ENCODE results near the gene GPAT2.
"Not testable (repeated sequence)": the region's sequence is repeated elsewhere in the genome, so short reads cannot be mapped to it uniquely, and the experiment has no call there.

GPAT2 gene

DNA sequence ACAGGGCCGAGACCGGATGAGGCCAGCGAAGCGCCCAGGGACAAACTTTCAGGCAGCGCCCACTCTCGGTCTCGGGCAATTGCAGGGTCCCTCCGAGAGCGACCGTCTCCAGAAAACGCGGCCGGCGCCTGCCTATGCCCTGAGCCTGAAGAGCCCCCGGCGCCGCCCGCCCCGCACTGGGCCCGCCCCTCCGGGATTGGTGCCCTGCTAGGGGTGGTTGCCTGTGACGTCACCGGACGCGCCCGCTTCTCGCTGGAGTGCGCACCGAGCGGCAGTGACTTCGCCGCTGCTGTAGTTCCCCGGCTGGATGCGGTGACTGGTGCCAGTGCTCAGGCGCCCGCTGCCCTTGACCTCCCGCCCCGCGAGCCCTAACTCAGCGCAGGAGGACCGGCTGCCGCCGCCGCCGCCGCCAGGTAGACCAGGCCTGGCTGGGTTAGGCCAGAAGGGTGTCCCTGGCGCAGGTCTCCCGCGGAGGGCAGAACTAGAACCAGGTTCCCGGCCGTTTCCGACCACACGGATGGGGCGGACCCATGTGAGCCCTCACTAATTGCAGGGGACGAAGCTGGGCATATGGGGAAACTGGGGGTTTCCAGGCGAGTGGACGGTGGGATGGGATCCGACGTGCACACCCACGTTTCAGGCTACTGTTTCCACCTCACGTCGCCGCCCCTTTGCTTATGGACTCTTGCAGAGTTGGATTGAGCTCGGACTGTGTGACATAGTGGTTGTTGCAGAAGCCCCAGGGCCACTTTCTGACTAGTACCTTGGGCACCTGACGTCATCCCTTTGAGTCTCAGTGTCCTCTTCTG lies 24.2 kb downstream of the GPAT2 start:
- H3K27me3 ChIP-seq (replicated peaks; ENCODE audit: control insufficient read depth, insufficient read depth, low read length, poor library complexity, severe bottlenecking); H3K9me3 ChIP-seq (ENCODE audit: control insufficient read depth, low read length); H3K36me3 ChIP-seq (ENCODE audit: control insufficient read depth, insufficient read depth, low read length); H3K4me1 ChIP-seq (ENCODE audit: control insufficient read depth, insufficient read depth, low read length, poor library complexity, severe bottlenecking): not testable (repeated sequence)
- DNase-seq: peak; percentile 92 to 96 (median 93)
- Histone ChIP-seq H3K4me3 (ENCODE audit: insufficient read depth, low read depth, low read length, poor library complexity, severe bottlenecking) (peak overlapping the region; percentile 25), H3K27ac (ENCODE audit: insufficient read depth, low read length, poor library complexity, severe bottlenecking) (peak overlapping the region; percentile 45)

DNA sequence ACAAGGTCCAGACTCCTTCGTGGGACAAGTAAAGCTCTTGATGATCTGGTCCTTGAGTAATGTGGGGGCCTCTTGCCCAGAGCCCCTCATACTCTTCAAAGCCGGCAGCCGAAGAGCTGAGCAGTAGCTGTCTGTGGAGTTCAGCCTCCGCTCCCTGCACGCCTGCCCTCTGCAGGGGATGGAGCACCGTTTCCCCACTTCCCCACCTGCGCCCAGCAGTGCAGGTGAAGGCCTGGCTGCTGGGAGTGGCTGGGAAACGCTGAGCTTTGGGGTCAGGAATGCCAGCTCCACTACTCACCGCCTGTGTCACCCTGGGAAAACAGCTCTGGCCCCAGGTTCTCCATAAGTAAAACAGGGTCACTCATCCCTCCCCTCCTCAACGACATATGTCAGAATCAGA lies 24.9 kb downstream of the GPAT2 start:
- Histone ChIP-seq H3K4me3 (ENCODE audit: insufficient read depth, low read depth, low read length, poor library complexity, severe bottlenecking) (peak overlapping the region; percentile 25), H3K27ac (ENCODE audit: insufficient read depth, low read length, poor library complexity, severe bottlenecking) (peak overlapping the region; percentile 45)
- not testable (repeated sequence) for H3K4me1 ChIP-seq (ENCODE audit: control insufficient read depth, insufficient read depth, low read length, poor library complexity, severe bottlenecking); DNase-seq; H3K9me3 ChIP-seq (ENCODE audit: control insufficient read depth, low read length); H3K27me3 ChIP-seq (replicated peaks; ENCODE audit: control insufficient read depth, insufficient read depth, low read length, poor library complexity, severe bottlenecking); H3K36me3 ChIP-seq (ENCODE audit: control insufficient read depth, insufficient read depth, low read length)

DNA sequence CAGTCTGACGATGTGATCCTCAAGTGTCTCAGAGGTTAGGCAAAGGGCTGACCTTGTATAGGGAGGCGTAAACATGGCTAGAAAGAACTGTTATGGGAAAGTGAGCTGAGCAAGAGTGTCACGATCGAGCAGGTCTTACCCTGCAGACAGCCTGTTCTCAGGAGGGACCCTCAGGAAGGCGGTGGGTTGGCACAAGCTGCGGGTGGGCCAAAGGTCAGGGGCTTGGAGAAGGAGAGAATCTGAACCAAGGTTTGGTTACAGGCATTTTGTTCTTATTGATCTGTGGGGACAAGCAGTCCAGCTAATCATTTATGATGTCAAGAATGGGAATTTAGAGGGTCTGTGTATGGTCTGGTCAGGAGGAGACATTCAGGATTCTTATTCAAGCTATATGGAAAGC lies 26.7 kb downstream of the GPAT2 start:
- H3K27me3 ChIP-seq (replicated peaks; ENCODE audit: control insufficient read depth, insufficient read depth, low read length, poor library complexity, severe bottlenecking); DNase-seq; H3K4me3 ChIP-seq (ENCODE audit: insufficient read depth, low read depth, low read length, poor library complexity, severe bottlenecking); H3K27ac ChIP-seq (ENCODE audit: insufficient read depth, low read length, poor library complexity, severe bottlenecking); H3K9me3 ChIP-seq (ENCODE audit: control insufficient read depth, low read length); H3K4me1 ChIP-seq (ENCODE audit: control insufficient read depth, insufficient read depth, low read length, poor library complexity, severe bottlenecking); H3K36me3 ChIP-seq (ENCODE audit: control insufficient read depth, insufficient read depth, low read length): not testable (repeated sequence)

DNA sequence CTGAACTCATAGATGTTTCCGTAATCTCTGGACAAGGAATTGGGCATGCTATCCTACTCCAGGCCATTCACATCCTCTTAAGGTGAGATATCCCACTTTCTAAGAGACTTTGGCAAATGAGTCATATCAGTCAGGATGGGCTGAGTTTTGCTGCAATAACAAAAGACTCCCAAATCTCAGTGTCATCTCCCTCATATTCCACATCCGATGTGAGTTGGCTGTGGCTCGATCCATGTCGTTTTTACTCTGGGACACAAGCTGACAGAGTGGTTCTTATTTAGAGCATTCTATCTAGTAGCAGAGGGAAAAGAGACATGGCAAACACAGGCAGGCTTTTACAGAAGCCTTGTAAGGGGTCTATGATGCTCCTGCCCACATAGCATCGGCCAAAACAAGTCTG lies 28.5 kb downstream of the GPAT2 start:
- not testable (repeated sequence) for H3K4me1 ChIP-seq (ENCODE audit: control insufficient read depth, insufficient read depth, low read length, poor library complexity, severe bottlenecking); H3K36me3 ChIP-seq (ENCODE audit: control insufficient read depth, insufficient read depth, low read length); H3K27me3 ChIP-seq (replicated peaks; ENCODE audit: control insufficient read depth, insufficient read depth, low read length, poor library complexity, severe bottlenecking); H3K4me3 ChIP-seq (ENCODE audit: insufficient read depth, low read depth, low read length, poor library complexity, severe bottlenecking); H3K9me3 ChIP-seq (ENCODE audit: control insufficient read depth, low read length); H3K27ac ChIP-seq (ENCODE audit: insufficient read depth, low read length, poor library complexity, severe bottlenecking); DNase-seq

DNA sequence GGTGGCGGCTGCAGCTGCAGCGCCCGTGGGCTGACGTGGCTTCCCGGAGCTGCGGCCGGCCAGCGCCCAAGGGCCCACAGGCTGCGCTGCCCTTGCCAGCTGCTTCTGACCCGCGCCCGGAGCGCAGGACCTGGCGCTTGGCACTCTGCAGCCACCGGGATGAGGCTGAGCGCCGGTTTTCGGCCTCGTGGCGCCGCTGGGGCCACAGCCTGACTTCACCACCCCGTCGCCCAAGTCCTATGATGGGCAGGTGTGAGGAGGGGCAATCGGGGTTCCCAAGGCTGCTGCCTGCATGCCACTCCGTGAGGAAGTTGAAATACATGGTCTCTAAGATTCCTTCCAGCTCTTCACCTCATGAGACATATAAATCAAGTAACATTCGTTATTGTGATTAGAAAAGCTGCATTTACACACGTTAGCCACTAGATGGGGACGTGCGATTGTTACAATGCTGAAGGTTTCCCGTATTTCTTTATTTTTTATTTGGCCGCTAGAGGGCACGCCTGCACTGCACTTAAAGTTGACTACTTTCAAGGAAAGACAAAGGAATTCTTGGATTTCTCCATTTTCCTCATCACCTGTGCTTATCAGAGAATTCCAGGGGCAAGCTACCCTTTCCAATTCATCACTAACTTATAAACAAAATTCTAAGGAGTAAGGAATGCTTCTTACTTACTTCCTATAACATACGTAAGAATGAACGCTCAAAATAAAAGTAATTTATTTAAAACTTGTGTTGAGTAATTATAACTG lies 42.0 kb downstream of the GPAT2 start:
- DNase-seq: peak in 2 of 3 donors; percentile 24 to 51
- Histone ChIP-seq H3K4me3 (ENCODE audit: insufficient read depth, low read depth, low read length, poor library complexity, severe bottlenecking) (peak overlapping the region; percentile 61), H3K27ac (ENCODE audit: insufficient read depth, low read length, poor library complexity, severe bottlenecking) (peak overlapping the region; percentile 62)
- not testable (repeated sequence) for H3K4me1 ChIP-seq (ENCODE audit: control insufficient read depth, insufficient read depth, low read length, poor library complexity, severe bottlenecking); H3K9me3 ChIP-seq (ENCODE audit: control insufficient read depth, low read length); H3K27me3 ChIP-seq (replicated peaks; ENCODE audit: control insufficient read depth, insufficient read depth, low read length, poor library complexity, severe bottlenecking); H3K36me3 ChIP-seq (ENCODE audit: control insufficient read depth, insufficient read depth, low read length)

DNA sequence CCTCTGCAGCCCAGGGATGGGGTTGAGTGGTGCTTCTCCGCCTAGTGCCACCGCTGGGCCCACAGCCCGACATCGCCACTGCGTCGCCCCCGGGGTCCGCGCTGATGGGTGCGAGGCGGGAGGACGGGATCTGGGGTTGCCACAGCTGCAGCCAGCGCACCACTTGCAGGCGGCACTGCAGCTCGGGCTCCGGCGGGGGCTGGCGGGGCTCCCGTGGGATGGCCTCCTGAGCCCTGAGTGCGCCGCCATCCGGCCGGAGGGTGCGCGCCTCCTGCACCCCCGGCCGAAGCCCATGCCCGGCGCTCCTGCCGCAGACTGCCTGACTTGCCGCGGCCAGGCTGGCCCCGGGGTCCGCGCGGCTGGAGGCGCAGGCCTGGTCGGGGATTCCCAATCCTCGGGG lies 42.6 kb downstream of the GPAT2 start:
- not testable (repeated sequence) for H3K27me3 ChIP-seq (replicated peaks; ENCODE audit: control insufficient read depth, insufficient read depth, low read length, poor library complexity, severe bottlenecking); H3K4me1 ChIP-seq (ENCODE audit: control insufficient read depth, insufficient read depth, low read length, poor library complexity, severe bottlenecking); H3K36me3 ChIP-seq (ENCODE audit: control insufficient read depth, insufficient read depth, low read length); H3K9me3 ChIP-seq (ENCODE audit: control insufficient read depth, low read length)
- Histone ChIP-seq H3K27ac (ENCODE audit: insufficient read depth, low read length, poor library complexity, severe bottlenecking) (peak overlapping the region; percentile 62), H3K4me3 (ENCODE audit: insufficient read depth, low read depth, low read length, poor library complexity, severe bottlenecking) (peak overlapping the region; percentile 61)
- DNase-seq: peak in 1 of 3 donors; percentile 15

DNA sequence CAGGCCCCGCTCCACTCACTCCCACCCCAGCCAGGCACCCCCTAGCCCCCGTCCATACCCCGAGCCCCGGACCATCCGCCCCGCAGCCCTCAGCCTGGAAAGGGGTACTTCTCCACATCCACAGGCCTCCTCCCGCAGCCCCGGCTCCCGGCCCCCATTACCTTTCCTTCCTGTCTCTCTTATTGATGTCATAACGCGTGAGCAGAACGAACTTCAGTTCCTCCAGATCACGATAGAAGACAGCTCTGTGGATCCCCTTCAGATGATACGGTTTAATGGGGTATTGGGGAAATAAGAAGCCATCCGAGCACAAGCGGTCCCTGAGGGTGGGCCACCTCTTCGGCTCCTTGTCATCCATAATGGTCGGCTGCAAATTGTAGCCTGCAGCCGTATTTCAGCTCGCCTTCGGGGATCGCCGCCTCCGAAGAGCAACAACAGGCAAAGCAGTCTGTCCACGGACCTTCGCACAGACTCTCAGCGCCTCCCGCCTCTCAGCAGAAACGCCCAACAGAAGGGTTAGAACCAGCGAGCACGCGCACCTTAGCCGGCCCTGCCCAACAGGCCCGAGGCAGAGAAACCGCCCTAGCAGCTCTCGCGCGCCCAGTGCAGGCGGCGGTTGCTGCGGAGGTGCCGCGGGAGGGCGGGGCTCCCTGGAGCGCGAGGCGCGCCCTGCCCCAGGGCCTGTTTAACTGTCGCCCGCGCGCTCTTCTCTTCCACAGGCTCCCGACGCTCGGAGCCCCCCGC lies 43.2 kb downstream of the GPAT2 start, which contains the start of gene ANKRD36C:
TSS of gene ANKRD36C (minus strand) at position 474 of the 744 bp plus-strand sequence. CDS start at position 358, 116 bp downstream.
- H3K9me3 ChIP-seq (ENCODE audit: control insufficient read depth, low read length); H3K36me3 ChIP-seq (ENCODE audit: control insufficient read depth, insufficient read depth, low read length); H3K27me3 ChIP-seq (replicated peaks; ENCODE audit: control insufficient read depth, insufficient read depth, low read length, poor library complexity, severe bottlenecking); H3K4me1 ChIP-seq (ENCODE audit: control insufficient read depth, insufficient read depth, low read length, poor library complexity, severe bottlenecking): not testable (repeated sequence)
- peak within 1 kb of the TSS; percentile 87 for H3K27ac ChIP-seq (ENCODE audit: insufficient read depth, low read length, poor library complexity, severe bottlenecking)
- peak in 1 of 3 donors; percentile 22 for DNase-seq
- peak within 1 kb of the TSS; percentile 61 for H3K4me3 ChIP-seq (ENCODE audit: insufficient read depth, low read depth, low read length, poor library complexity, severe bottlenecking)

DNA sequence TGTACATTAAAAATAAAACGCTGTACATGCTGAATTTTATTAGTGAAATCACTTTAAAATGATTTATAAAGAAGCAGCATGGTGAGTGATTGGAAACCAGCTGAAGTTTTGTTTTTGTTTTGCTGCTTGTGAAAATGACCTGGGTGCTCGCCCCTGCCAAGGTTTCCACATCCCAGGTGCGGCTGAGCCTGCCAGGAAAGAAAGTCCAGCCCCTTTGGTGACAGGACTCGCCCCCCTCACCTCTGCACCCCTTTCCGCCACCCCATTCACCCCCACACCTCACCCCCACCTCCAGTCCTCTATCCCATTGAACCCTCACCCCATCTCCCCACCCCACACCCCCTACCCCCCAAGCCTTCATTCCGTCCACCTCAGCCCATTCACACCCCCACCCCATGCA lies 43.8 kb downstream of the GPAT2 start:
- not testable (repeated sequence) for H3K27me3 ChIP-seq (replicated peaks; ENCODE audit: control insufficient read depth, insufficient read depth, low read length, poor library complexity, severe bottlenecking); H3K4me3 ChIP-seq (ENCODE audit: insufficient read depth, low read depth, low read length, poor library complexity, severe bottlenecking); H3K9me3 ChIP-seq (ENCODE audit: control insufficient read depth, low read length); H3K4me1 ChIP-seq (ENCODE audit: control insufficient read depth, insufficient read depth, low read length, poor library complexity, severe bottlenecking); DNase-seq; H3K36me3 ChIP-seq (ENCODE audit: control insufficient read depth, insufficient read depth, low read length); H3K27ac ChIP-seq (ENCODE audit: insufficient read depth, low read length, poor library complexity, severe bottlenecking)
